Measurements from ENCODE around the gene CDKN1C. TPM values are rescaled to one million over a fixed set of nuclear protein-coding genes. Genes with fewer than 3 reads are reported as not detected.

CDKN1C gene
- total and polyA plus RNA-seq, 2 donors (not counting 1 experiment from before 2014, with no cell fraction given): 8.6 to 31.5 TPM

DNA sequence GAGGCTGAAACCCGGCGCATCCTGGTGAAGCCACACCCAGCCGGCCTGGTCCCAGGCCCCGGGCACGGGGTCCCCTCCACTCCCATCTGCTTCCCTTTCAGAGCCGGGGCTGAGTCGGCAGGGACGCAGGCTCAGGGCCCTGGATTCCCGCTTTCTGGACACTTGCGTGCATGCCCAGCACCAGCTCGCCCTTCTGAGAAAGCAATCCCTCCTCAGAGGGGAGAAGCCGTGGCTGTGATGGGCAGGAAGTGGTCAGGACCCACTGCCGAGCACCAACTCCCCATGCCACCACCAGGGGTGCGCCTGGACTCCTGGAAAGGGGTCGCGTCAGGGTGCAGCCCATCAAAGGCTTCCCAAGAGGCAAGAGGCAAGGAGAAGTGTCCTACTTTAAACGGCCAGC is 15.1 kb downstream of the CDKN1C start:
- H3K36me3 ChIP-seq (ENCODE audit: control insufficient read depth, insufficient read depth, low read length): no peaks in the 10 kb centered on the region
- no peak for DNase-seq (ENCODE audit: low read depth in 2 of 2)

DNA sequence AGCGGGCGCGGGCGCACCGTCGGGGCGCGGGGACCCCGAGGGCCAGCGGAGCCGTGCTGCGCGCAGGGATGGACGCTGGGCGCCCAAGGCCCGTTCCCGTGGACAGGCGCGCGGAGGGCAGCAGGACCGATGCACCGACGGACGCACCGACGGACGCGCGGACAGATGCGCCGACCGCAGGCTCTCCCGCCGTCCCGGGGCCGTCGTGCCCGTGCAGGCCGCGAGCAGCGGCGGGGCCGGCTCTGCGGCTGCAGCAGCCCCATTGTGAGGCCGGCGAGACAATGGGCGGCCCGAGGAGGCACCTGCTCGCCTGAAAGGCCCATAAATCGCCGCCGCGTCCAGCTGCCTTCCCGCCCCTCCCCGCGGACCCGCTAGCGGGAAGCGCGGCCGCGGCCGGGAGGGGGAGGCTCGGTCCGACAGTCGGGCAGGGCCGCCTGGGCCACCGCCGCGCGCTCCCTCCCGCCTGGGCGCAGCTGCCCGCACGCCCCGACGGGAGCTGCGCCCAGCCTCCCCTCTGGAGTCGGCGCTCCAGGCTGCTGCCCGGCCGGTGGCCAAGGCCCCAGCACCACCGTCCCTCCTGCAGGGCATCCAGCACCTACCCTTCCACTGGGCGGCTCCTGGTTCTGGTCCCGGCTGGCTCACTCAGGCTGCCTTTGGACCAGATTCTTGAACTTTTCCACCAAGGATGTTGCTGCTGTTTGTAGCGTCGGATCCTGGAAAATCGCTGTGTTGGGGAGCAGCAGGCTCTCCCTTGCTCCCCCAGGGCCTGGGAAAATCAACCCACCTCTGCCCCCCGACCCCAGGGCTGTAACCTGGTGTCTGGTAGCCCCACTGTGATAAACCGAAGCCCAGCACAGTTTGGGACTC is 15.8 kb downstream of the CDKN1C start:
- H2AFZ ChIP-seq (ENCODE audit: low read length): no peak overlapping the region

More for the DNA sequence above, 15.1 kb downstream of the CDKN1C start:
- no peak for TF ChIP-seq EZH2 (IDR thresholded peaks at IDR 0.05; ENCODE audit: low read length, missing control alignments)
- Histone ChIP-seq H3K4me1 (ENCODE audit: control insufficient read depth, extremely low read depth, insufficient read depth, low read length) (no peaks in the 10 kb centered on the region), H3K27me3 (ENCODE audit: control insufficient read depth, insufficient read depth, low read length) (peaks cover 8% of the 10 kb centered on the region), H3K9me3 (ENCODE audit: control insufficient read depth, insufficient read depth, low read depth, low read length) (no peaks in the 10 kb centered on the region), H3K4me3 (replicated peaks in 1 of 4; ENCODE audit: control extremely low read depth in 1 of 4, insufficient read depth in 1 of 4, low read depth in 3 of 4, low read length in 4 of 4) (no peak overlapping the region), H2AFZ (ENCODE audit: low read length) (no peak overlapping the region), H3K9ac (ENCODE audit: insufficient read depth, low read length) (no peak overlapping the region), H3K79me2 (ENCODE audit: control insufficient read depth, insufficient read depth, low read length) (no peaks in the 10 kb centered on the region), H4K20me1 (ENCODE audit: control insufficient read depth, extremely low read depth, insufficient read depth, low read length) (no peaks in the 10 kb centered on the region), H3K27ac (ENCODE audit: insufficient read depth, low read length) (no peak overlapping the region), H3K4me2 (ENCODE audit: extremely low read depth, insufficient read depth, low read length) (no peak overlapping the region)

DNA sequence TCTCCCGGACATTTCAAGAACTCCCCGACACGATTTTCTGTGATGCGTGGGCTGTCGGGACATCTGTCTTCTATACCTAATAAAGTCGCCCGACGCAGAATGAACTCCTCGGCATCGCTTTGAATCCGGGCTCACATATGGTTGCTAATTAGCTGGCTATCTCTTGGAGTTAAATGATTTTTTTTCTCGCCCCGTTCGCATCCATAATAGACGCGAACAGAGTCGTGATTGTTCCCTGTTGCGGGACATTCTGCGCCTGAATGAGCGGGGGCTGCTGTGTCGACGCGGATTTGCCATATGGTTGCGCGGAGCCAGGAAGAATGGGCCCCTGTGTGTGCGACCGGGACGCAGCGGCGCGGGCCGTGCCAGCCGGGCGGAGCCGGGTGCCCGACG is 16.4 kb downstream of the CDKN1C start:
- Histone ChIP-seq H3K4me2 (ENCODE audit: extremely low read depth, insufficient read depth, low read length) (no peak overlapping the region), H3K9me3 (ENCODE audit: control insufficient read depth, insufficient read depth, low read depth, low read length) (no peaks in the 10 kb centered on the region), H2AFZ (ENCODE audit: low read length) (no peak overlapping the region), H3K79me2 (ENCODE audit: control insufficient read depth, insufficient read depth, low read length) (no peaks in the 10 kb centered on the region), H3K4me3 (replicated peaks in 1 of 4; ENCODE audit: control extremely low read depth in 1 of 4, insufficient read depth in 1 of 4, low read depth in 3 of 4, low read length in 4 of 4) (no peak overlapping the region), H3K4me1 (ENCODE audit: control insufficient read depth, extremely low read depth, insufficient read depth, low read length) (no peaks in the 10 kb centered on the region), H4K20me1 (ENCODE audit: control insufficient read depth, extremely low read depth, insufficient read depth, low read length) (no peaks in the 10 kb centered on the region), H3K9ac (ENCODE audit: insufficient read depth, low read length) (no peak overlapping the region), H3K36me3 (ENCODE audit: control insufficient read depth, insufficient read depth, low read length) (no peaks in the 10 kb centered on the region), H3K27me3 (ENCODE audit: control insufficient read depth, insufficient read depth, low read length) (peaks cover 12% of the 10 kb centered on the region), H3K27ac (ENCODE audit: insufficient read depth, low read length) (no peak overlapping the region)
- DNase-seq (ENCODE audit: low read depth in 2 of 2): no peak
- TF ChIP-seq, protein P1, sequence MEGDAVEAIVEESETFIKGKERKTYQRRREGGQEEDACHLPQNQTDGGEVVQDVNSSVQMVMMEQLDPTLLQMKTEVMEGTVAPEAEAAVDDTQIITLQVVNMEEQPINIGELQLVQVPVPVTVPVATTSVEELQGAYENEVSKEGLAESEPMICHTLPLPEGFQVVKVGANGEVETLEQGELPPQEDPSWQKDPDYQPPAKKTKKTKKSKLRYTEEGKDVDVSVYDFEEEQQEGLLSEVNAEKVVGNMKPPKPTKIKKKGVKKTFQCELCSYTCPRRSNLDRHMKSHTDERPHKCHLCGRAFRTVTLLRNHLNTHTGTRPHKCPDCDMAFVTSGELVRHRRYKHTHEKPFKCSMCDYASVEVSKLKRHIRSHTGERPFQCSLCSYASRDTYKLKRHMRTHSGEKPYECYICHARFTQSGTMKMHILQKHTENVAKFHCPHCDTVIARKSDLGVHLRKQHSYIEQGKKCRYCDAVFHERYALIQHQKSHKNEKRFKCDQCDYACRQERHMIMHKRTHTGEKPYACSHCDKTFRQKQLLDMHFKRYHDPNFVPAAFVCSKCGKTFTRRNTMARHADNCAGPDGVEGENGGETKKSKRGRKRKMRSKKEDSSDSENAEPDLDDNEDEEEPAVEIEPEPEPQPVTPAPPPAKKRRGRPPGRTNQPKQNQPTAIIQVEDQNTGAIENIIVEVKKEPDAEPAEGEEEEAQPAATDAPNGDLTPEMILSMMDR (conservative IDR thresholded peaks at IDR 0.05 in 1 of 2, IDR thresholded peaks at IDR 0.05 in 1 of 2; ENCODE audit: low read depth in 1 of 2, low read length in 2 of 2): no peak
- TF ChIP-seq EZH2 (IDR thresholded peaks at IDR 0.05; ENCODE audit: low read length, missing control alignments): no peak

More for the DNA sequence above, 15.8 kb downstream of the CDKN1C start:
- Histone ChIP-seq H3K4me1 (ENCODE audit: control insufficient read depth, extremely low read depth, insufficient read depth, low read length) (no peaks in the 10 kb centered on the region), H3K4me2 (ENCODE audit: extremely low read depth, insufficient read depth, low read length) (no peak overlapping the region), H3K9ac (ENCODE audit: insufficient read depth, low read length) (no peak overlapping the region), H3K27me3 (ENCODE audit: control insufficient read depth, insufficient read depth, low read length) (peaks cover 8% of the 10 kb centered on the region), H3K79me2 (ENCODE audit: control insufficient read depth, insufficient read depth, low read length) (no peaks in the 10 kb centered on the region), H3K9me3 (ENCODE audit: control insufficient read depth, insufficient read depth, low read depth, low read length) (no peaks in the 10 kb centered on the region), H3K27ac (ENCODE audit: insufficient read depth, low read length) (no peak overlapping the region), H3K36me3 (ENCODE audit: control insufficient read depth, insufficient read depth, low read length) (no peaks in the 10 kb centered on the region), H3K4me3 (replicated peaks in 1 of 4; ENCODE audit: control extremely low read depth in 1 of 4, insufficient read depth in 1 of 4, low read depth in 3 of 4, low read length in 4 of 4) (no peak overlapping the region), H4K20me1 (ENCODE audit: control insufficient read depth, extremely low read depth, insufficient read depth, low read length) (no peaks in the 10 kb centered on the region)
- no peak for DNase-seq (ENCODE audit: low read depth in 2 of 2)
- TF ChIP-seq EZH2 (IDR thresholded peaks at IDR 0.05; ENCODE audit: low read length, missing control alignments): no peak
- TF ChIP-seq, protein P1 (conservative IDR thresholded peaks at IDR 0.05 in 1 of 2, IDR thresholded peaks at IDR 0.05 in 1 of 2; ENCODE audit: low read depth in 1 of 2, low read length in 2 of 2): no peak

All from fibroblast of lung (primary cell).